BE2C (cell line): Measurements from ENCODE around the gene ZNF581.

Experiments
- DNase-seq: peaks from one replicate; pipeline ENCODE4 v3.0.0-alpha.2; 2020
- H3K27me3 ChIP-seq: fragments of 250-450 bp; sonication (Bioruptor Pico); 2 replicates; pipeline ENCODE4 v1.5.1; 2020; ENCODE audit warnings: mild to moderate bottlenecking
- H3K36me3 ChIP-seq: fragments of 250-450 bp; sonication (Bioruptor Pico); 2 replicates; pipeline ENCODE4 v1.5.1; 2020; ENCODE audit warnings: mild to moderate bottlenecking
- H3K4me1 ChIP-seq: fragments of 250-450 bp; sonication (Bioruptor Pico); 2 replicates; pipeline ENCODE4 v1.5.1; 2020
- H3K4me3 ChIP-seq: 2 replicates; pipeline ENCODE4 v1.5.1; 2011; ENCODE audit warnings: low read depth, low read length
- H3K9me3 ChIP-seq: fragments of 250-450 bp; sonication (Bioruptor Pico); 2 replicates; pipeline ENCODE4 v1.5.1; 2020
- TF ChIP-seq, protein P1 (sequence below): IDR thresholded peaks from 2 replicates; pipeline ENCODE4 v1.5.1; 2012; ENCODE audit warnings: mild to moderate bottlenecking, low read depth, low read length

Gene ZNF581

DNA sequence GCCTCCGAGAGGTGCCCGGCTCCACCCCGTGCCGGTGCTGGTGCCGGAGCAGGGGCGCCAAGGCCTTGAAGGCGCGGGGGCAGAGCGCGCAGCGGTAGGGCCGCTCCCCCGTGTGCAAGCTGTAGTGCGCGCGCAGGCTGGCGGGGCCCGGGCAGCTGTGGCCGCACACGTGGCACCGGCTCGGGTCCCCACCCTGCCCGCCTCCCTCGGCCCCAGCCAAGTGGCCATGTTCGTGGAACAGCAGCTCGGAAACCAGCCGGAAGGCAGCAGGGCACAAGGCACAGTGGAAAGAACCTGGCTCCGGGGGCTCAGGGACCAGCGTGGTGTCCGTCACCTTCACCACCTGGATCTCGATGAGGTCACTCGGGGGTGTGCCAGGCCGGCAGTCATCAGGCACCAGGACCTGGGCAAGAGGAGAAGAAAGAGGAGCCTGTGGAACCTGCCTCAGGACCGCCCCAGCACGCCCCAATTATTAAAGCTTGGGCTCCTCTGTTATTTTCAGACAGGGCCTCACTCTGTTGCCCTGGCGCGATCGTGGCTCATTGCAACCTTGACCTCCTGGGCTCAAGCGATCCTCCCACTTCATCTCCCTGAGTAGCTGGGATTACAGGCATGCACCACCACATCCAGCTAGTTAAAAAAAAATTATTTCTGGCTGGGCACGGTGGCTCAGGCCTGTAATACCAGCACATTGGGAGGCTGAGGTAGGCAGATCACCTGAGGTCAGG, 21.0 kb upstream of the ZNF581 start:
- no peak for DNase-seq
- H3K4me1 ChIP-seq: no peaks in the 10 kb centered on the region
- TF ChIP-seq, protein P1, sequence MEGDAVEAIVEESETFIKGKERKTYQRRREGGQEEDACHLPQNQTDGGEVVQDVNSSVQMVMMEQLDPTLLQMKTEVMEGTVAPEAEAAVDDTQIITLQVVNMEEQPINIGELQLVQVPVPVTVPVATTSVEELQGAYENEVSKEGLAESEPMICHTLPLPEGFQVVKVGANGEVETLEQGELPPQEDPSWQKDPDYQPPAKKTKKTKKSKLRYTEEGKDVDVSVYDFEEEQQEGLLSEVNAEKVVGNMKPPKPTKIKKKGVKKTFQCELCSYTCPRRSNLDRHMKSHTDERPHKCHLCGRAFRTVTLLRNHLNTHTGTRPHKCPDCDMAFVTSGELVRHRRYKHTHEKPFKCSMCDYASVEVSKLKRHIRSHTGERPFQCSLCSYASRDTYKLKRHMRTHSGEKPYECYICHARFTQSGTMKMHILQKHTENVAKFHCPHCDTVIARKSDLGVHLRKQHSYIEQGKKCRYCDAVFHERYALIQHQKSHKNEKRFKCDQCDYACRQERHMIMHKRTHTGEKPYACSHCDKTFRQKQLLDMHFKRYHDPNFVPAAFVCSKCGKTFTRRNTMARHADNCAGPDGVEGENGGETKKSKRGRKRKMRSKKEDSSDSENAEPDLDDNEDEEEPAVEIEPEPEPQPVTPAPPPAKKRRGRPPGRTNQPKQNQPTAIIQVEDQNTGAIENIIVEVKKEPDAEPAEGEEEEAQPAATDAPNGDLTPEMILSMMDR: no peak
- H3K9me3 ChIP-seq: no peaks in the 10 kb centered on the region
- H3K36me3 ChIP-seq: peaks cover 3% of the 10 kb centered on the region; the same call in 1 of the 2 replicates
- H3K27me3 ChIP-seq: no peaks in the 10 kb centered on the region
- no peak overlapping the region for H3K4me3 ChIP-seq

DNA sequence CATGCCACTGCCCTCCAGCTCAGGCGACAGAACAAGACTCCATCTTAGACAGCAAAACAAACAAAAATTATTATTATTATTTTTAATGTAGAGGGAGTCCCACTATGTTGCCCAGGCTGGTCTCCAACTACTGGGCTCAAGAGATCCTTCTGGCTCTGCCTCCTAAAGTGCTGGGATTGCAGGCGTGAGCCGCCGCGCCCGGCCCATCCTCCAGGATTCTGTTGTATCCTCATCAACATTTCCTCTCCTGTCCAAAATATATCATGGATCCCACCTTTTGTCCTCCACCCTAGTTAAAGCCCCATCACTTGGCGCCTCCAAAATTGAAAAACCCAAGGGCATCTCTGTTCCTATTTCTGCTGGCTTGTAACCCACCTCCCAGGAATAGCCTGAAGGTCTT, 20.3 kb upstream of the ZNF581 start:
- Histone ChIP-seq H3K4me3 (no peak overlapping the region), H3K9me3 (no peaks in the 10 kb centered on the region), H3K36me3 (no peaks in the 10 kb centered on the region), H3K27me3 (no peaks in the 10 kb centered on the region), H3K4me1 (no peaks in the 10 kb centered on the region)
- DNase-seq: no peak
- TF ChIP-seq, protein P1: no peak

DNA sequence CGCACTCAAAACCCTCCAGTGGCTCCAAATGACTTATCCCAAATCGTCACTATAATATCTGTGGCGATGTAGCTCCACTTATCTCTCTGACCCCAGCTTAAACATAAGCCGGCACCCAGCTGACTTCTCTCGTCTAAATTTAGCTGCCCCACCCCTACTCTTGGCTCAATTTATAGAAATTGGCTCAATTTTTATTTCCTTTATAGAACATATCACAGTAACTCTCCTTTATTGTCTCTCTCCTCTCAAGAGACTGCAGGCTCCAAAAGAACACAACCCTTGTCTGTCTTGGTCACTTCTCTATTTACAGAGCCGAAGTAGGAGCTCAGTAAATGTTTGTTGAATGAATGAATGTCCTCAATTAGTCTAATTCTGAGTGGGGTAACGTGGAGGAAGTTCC, 19.9 kb upstream of the ZNF581 start:
- 0 out of 2 replicates have a peak overlapping the region, but pooled peaks have one; percentile 15 for H3K4me3 ChIP-seq
- DNase-seq: no peak

DNA sequence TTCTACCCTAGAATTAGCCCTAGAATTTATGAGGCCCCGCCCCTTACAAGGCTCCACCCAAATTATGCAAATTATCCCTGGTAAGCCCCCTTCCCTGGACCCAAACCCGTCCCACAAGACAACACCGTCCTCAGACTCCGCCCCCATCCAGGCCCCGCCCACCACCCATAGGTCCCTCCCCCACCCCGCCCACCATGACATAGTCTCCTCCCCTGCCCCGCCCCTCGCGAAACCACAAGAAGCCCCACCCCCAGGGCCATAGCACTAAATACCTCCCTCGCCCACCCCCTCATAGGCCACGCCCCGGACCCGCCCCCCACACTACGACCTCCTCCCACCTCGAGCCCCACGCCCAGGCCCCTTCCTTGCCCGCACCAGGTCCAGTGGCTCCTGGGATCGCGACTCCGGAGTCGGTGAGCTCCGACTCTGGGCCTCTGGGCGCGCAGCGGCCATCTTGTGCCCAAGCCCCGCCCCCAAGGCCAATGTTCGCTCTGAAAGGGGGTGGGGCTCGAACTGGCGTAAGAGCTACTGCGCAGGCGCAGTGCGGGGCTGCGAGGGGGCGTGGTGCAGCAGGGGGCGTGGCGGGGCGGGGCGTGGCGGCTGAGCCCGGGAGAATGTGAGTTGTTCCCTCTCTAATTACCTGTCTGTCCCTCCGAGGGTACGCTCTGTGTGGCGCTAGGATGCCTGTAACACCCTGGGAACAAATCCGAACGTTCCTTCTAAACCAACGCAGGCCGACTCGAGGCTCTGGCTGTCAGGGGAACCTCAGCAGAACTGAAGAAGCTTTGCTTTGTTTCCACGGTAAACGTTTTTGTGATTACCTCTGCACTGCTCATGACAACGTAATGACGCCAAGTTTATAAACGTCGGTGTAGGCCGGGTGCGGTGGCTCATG, 19.1 kb upstream of the ZNF581 start, which contains the start of gene ZNF784:
Gene ZNF784, minus strand, starts transcription at position 458 of the 895 bp plus-strand sequence. Its CDS starts 5 bp downstream, at position 453.
- TF ChIP-seq, protein P1: no peak
- no peaks in the 10 kb centered on the region for H3K27me3 ChIP-seq
- H3K36me3 ChIP-seq: no peaks in the 10 kb centered on the region
- DNase-seq: peak; percentile 95
- H3K4me1 ChIP-seq: no peaks in the 10 kb centered on the region
- no peaks in the 10 kb centered on the region for H3K9me3 ChIP-seq
- peak within 1 kb of the TSS; percentile 60 for H3K4me3 ChIP-seq

More for the DNA sequence above, 19.9 kb upstream of the ZNF581 start:
- H3K9me3 ChIP-seq: no peaks in the 10 kb centered on the region
- H3K36me3 ChIP-seq: no peaks in the 10 kb centered on the region
- TF ChIP-seq, protein P1: no peak
- H3K27me3 ChIP-seq: no peaks in the 10 kb centered on the region
- no peaks in the 10 kb centered on the region for H3K4me1 ChIP-seq

DNA sequence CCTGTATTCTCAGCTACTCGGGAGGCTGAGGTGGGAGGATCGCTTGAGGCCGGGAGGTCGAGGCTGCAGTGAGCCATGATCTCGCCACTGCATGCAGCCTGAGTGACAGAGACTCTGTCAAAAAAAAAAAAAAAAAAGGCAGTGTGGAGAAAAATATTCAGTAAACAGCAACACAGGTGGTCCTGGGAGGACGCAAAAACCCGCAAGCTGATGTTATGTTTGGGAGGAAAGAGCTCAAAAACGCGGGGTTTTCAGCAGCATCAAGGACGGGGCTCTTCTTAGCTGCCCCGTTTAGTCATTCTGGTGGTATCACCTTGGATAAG, 18.5 kb upstream of the ZNF581 start:
- no peak for DNase-seq
- H3K27me3 ChIP-seq: no peaks in the 10 kb centered on the region
- TF ChIP-seq, protein P1: no peak
- peak overlapping the region; percentile 60 for H3K4me3 ChIP-seq
- no peaks in the 10 kb centered on the region for H3K9me3 ChIP-seq
- H3K4me1 ChIP-seq: no peaks in the 10 kb centered on the region
- H3K36me3 ChIP-seq: no peaks in the 10 kb centered on the region
